NB4 (cell line): ENCODE data around the gene KRABD2.

Experiments used
- DNase-seq: peaks from one replicate; pipeline ENCODE4 v3.0.0; 2010; ENCODE audit warnings: low read depth
- H3K4me3 ChIP-seq: one replicate; pipeline ENCODE4 v1.5.1; 2011; ENCODE audit warnings: mild to moderate bottlenecking, low read depth, low read length, moderate library complexity
- MYC ChIP-seq: IDR thresholded peaks from 2 replicates; pipeline ENCODE4 v1.6.1; 2011; ENCODE audit warnings: low read depth, low read length
- POLR2A ChIP-seq: IDR thresholded peaks from 2 replicates; pipeline ENCODE4 v1.6.1; 2011; ENCODE audit warnings: mild to moderate bottlenecking; ENCODE audit not compliant: insufficient read length; ENCODE audit errors: extremely low read depth
- TF ChIP-seq, protein P1 (sequence below): IDR thresholded peaks from one replicate; pipeline ENCODE4 v1.5.1; 2012; ENCODE audit warnings: low read depth, low read length
- TF ChIP-seq, protein P2 (sequence below): IDR thresholded peaks from 2 replicates; pipeline ENCODE4 v1.6.1; 2011; ENCODE audit warnings: low read depth, low read length

KRABD2 gene

GRCh38 chr17:8376271-8377067 is at the start of gene KRABD2:
Gene KRABD2 (minus strand): TSS chr17:8376704.
- peak; percentile 87 for DNase-seq
- peak within 1 kb of the TSS; percentile 52 for H3K4me3 ChIP-seq
- TF ChIP-seq MYC (no peak), POLR2A (peak; percentile 6)
- TF ChIP-seq, protein P1, sequence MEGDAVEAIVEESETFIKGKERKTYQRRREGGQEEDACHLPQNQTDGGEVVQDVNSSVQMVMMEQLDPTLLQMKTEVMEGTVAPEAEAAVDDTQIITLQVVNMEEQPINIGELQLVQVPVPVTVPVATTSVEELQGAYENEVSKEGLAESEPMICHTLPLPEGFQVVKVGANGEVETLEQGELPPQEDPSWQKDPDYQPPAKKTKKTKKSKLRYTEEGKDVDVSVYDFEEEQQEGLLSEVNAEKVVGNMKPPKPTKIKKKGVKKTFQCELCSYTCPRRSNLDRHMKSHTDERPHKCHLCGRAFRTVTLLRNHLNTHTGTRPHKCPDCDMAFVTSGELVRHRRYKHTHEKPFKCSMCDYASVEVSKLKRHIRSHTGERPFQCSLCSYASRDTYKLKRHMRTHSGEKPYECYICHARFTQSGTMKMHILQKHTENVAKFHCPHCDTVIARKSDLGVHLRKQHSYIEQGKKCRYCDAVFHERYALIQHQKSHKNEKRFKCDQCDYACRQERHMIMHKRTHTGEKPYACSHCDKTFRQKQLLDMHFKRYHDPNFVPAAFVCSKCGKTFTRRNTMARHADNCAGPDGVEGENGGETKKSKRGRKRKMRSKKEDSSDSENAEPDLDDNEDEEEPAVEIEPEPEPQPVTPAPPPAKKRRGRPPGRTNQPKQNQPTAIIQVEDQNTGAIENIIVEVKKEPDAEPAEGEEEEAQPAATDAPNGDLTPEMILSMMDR, result peak; percentile 35
- TF ChIP-seq, protein P2, sequence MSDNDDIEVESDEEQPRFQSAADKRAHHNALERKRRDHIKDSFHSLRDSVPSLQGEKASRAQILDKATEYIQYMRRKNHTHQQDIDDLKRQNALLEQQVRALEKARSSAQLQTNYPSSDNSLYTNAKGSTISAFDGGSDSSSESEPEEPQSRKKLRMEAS, result no peak

- TF ChIP-seq POLR2A, result no peak
- no peak for TF ChIP-seq MYC
- TF ChIP-seq, protein P1, result no peak
- TF ChIP-seq, protein P2, result no peak
- H3K4me3 ChIP-seq, result no peak overlapping the region
- DNase-seq, result no peak
These were observed 45.1 kb upstream of the KRABD2 start for GRCh38 chr17:8421571-8421970.

DNA sequence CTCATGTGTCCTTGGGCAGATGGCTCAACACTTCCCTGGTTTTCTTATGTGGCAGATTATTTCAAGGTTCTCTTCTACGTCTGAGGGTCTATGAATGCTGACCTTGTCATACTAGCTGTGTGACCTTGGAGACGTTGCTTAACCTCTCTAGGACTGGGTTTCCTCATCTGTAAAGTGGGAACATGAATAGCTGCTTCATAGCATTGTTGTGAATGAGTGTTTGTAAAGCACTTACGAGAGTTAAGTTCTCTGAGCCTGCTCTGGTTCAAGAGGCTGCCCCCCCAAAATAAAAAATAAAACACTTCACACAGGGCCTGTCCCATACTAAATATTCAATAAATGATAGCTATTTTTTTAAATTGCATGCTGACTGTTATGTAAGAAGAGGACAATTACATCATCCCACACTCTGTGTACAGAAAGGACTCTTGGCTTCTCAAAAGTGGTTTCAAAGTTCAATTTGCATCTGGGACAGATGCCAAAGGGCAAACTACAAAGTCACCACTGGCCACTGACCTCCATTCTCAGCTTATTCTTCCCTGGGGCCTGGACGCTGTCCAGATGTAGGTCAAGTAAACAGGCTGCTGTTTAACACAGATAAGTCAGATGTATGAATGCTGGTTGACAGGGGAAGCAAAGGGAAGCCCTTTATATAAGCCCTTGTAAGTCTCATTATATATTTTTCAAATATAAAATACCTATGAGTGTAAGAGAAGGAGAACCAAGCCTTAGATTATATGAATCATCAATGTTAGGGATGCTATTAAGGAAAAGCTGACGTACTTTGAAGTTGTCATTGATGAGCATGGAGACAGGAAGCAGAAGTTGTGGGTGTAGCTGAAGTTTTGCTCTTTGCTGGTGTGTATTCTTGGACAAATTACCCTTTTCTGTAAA is 43.8 kb upstream of the KRABD2 start:
- DNase-seq, result no peak

DNA sequence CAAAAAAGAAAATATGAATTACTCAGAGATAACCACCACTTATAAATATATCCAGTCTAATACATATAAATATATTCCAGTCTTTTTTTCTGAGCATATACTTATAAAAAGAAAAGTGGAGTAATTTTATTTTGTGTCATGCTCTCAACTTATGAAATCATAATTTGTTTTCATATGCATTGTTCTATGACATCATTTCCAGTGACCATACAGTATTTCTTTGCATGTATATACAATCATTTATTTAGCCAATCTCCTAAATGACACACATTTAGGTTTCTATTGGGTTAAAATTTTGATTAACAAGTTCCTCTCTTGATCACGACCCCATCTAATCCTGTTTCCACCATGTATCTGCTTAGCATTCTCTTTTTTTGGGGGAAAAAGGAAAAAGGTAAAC is 42.8 kb upstream of the KRABD2 start:
- no peak for DNase-seq
- H3K4me3 ChIP-seq, result no peak overlapping the region
- no peak for TF ChIP-seq MYC
- TF ChIP-seq, protein P1, result no peak
- no peak for TF ChIP-seq POLR2A
- TF ChIP-seq, protein P2, result no peak

More for the DNA sequence above, 43.8 kb upstream of the KRABD2 start:
- no peak overlapping the region for H3K4me3 ChIP-seq
- TF ChIP-seq POLR2A, result no peak
- TF ChIP-seq, protein P1, result no peak
- TF ChIP-seq MYC, result no peak
- TF ChIP-seq, protein P2, result no peak

- DNase-seq, result no peak
- H3K4me3 ChIP-seq, result no peak overlapping the region
- TF ChIP-seq MYC, result no peak
- TF ChIP-seq, protein P2, result no peak
- TF ChIP-seq, protein P1, result no peak
These were observed 42.0 kb upstream of the KRABD2 start for GRCh38 chr17:8418471-8418870.
